Activated CD8-positive, alpha-beta T cell treated with anti-CD3 and anti-CD28 coated beads for 36 hours (primary cell): Measurements from ENCODE around the gene BRSK2. TPM values are rescaled to one million over a fixed set of nuclear protein-coding genes. Genes with fewer than 3 reads are reported as not detected.
"Not testable (repeated sequence)": the region's sequence is repeated elsewhere in the genome, so short reads cannot be mapped to it uniquely, and the experiment has no call there.

ENCODE experiments used
- ATAC-seq: fragments of 200-7000 bp; cut with Tn5 transposase; one replicate; pipeline ENCODE4 v1.10.0; 2021; ENCODE audit warnings: mild to moderate bottlenecking, moderate library complexity
- CTCF ChIA-PET: fragments of 350-600 bp; sonication (Branson Sonifier 250); formaldehyde crosslinking; loops from one replicate; lab custom pipeline; 2021; ENCODE audit warnings: antibody characterized with exemption; lab: Charles Lee
- POLR2A ChIA-PET: fragments of 350-600 bp; sonication (Branson Sonifier 250); formaldehyde crosslinking; loops from one replicate; lab custom pipeline; 2021; ENCODE audit warnings: antibody characterized with exemption; lab: Charles Lee
- DNase-seq: peaks from one replicate; pipeline ENCODE4 v3.0.0-alpha.2; 2020
- H3K27ac Mint-ChIP-seq: one replicate; pipeline ENCODE4 v1.8.0; 2021; ENCODE audit warnings: mild to moderate bottlenecking, mixed read lengths
- H3K27me3 Mint-ChIP-seq: one replicate; pipeline ENCODE4 v1.8.0; 2021; ENCODE audit warnings: mixed read lengths
- H3K36me3 Mint-ChIP-seq: one replicate; pipeline ENCODE4 v1.8.0; 2021; ENCODE audit warnings: low read depth, mixed read lengths
- H3K4me1 Mint-ChIP-seq: one replicate; pipeline ENCODE4 v1.8.0; 2021; ENCODE audit warnings: low read depth, mixed read lengths
- H3K4me3 Mint-ChIP-seq: one replicate; pipeline ENCODE4 v1.8.0; 2021; ENCODE audit warnings: mild to moderate bottlenecking, moderate library complexity, mixed read lengths
- H3K9me3 Mint-ChIP-seq: one replicate; pipeline ENCODE4 v1.8.0; 2021; ENCODE audit warnings: mixed read lengths
- intact Hi-C: fragments of 100-400 bp; cut with micrococcal nuclease; formaldehyde crosslinking; loops from one replicate; pipeline ENCODE4 v1.10.0; 2022
- total RNA-seq, 2 experiments: library from RNA; stranded (reverse); gene quantifications; one replicate each; pipeline ENCODE4 v1.2.3, GENCODE V29; 2021
- TF ChIP-seq, protein P1 (sequence below): fragments of 200-600 bp; IDR thresholded peaks from one replicate; pipeline ENCODE4 v1.8.0; 2022; ENCODE audit warnings: antibody characterized with exemption, mild to moderate bottlenecking

BRSK2 gene
- total RNA-seq, 2 experiments from 2014 or later = 1.1 to 2.0 TPM

DNA sequence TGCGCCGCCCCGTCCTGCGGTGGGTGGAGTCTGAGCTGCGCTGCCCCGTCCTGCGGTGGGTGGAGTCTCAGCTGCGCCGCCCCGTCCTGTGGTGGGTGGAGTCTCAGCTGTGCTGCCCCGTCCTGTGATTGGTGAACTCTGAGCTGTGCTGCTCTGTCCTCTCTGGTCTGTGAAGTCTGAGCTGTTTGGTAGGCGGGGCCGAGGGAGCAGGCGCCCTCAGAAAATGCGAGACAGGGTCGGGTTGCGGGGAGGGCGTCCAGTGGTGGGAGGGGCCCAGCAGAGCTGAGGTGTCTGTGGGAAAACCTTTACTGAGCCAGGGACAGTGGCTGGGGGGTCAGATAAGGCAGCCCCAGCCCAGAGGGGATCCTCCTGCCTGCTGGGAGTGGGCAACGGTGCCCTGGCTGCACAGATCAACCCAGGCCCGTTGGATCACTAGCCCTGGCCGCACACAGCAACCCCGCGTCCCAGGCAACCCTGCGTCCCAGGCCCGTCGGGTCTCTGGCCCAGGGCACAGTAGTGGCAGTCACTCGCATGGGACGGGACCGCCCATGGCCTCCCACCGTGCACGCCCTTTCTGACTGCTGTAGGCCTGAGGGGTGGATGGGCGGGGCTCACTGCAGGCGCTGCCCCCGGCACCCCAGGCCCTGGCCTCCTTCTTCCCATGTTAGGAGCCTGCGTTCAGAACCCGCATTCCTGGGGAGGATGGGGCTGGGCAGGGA, 22.8 kb downstream of the BRSK2 start:
- Mint-ChIP-seq H3K36me3 (peaks cover 6% of the 10 kb centered on the region), H3K27ac (no peak overlapping the region), H3K4me1 (no peaks in the 10 kb centered on the region), H3K4me3 (no peak overlapping the region), H3K9me3 (peaks cover 7% of the 10 kb centered on the region), H3K27me3 (no peaks in the 10 kb centered on the region)
- DNase-seq = no peak
- ChIA-PET CTCF (no interaction called here), POLR2A (interaction anchor here (0.7 kb wide), 1 partner anchor 21 kb away, joined by 3 read pairs; no protein-coding TSS in a partner anchor)
- TF ChIP-seq, protein P1, sequence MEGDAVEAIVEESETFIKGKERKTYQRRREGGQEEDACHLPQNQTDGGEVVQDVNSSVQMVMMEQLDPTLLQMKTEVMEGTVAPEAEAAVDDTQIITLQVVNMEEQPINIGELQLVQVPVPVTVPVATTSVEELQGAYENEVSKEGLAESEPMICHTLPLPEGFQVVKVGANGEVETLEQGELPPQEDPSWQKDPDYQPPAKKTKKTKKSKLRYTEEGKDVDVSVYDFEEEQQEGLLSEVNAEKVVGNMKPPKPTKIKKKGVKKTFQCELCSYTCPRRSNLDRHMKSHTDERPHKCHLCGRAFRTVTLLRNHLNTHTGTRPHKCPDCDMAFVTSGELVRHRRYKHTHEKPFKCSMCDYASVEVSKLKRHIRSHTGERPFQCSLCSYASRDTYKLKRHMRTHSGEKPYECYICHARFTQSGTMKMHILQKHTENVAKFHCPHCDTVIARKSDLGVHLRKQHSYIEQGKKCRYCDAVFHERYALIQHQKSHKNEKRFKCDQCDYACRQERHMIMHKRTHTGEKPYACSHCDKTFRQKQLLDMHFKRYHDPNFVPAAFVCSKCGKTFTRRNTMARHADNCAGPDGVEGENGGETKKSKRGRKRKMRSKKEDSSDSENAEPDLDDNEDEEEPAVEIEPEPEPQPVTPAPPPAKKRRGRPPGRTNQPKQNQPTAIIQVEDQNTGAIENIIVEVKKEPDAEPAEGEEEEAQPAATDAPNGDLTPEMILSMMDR = no peak
- no peak for ATAC-seq
- intact Hi-C loops = no loop called here

DNA sequence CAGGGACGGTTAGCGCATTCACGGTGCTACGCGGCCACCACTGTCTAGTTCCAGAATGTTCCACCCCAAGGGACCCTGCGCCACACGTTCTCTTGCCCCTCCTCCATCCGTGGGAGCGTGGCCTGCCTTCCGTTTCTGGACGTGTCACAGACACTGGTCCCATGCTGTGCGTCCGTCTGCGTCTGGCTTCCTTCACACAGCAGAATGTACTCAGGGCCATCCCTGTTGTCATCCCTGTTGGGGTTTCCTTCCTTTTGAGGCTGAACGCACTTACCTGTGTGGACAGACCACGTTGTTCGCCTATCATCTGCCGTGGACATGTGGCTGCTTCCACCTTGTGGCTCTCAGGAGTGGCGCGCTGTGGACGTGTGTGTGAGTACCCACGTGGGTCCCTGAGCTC, 24.9 kb downstream of the BRSK2 start:
- ChIA-PET POLR2A (no interaction called here), CTCF (no interaction called here)
- Mint-ChIP-seq H3K9me3 (peaks cover 17% of the 10 kb centered on the region), H3K4me3 (no peak overlapping the region), H3K27me3 (no peaks in the 10 kb centered on the region), H3K4me1 (no peaks in the 10 kb centered on the region), H3K36me3 (peaks cover 8% of the 10 kb centered on the region), H3K27ac (no peak overlapping the region)
- ATAC-seq (no peak), DNase-seq (no peak)
- intact Hi-C loops = no loop called here
- TF ChIP-seq, protein P1 = no peak

DNA sequence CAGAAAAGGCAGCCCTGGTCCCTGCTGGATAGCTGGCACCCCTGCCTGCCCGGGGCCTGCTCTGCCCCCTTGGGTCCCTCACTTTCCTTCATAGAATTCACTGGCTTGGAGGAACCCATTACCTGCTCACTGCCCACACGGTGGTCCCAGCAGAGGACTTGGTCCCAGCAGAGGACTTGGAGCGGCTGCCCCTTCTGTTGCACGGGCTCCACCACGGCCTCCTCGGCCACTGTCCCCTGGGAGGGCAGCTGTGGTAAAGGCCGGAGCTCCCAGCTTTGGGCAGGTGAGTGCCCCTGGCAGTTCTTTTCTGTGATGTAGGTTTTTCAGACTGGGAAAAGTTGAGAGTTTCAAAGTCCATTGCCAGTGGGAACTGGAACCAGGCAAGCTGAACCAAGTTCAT, 25.9 kb downstream of the BRSK2 start:
- DNase-seq (no peak), ATAC-seq (no peak)
- Mint-ChIP-seq H3K36me3 (peaks cover 8% of the 10 kb centered on the region), H3K27me3 (no peaks in the 10 kb centered on the region), H3K4me3 (no peak overlapping the region), H3K9me3 (peaks cover 17% of the 10 kb centered on the region), H3K27ac (no peak overlapping the region), H3K4me1 (no peaks in the 10 kb centered on the region)
- POLR2A ChIA-PET = no interaction called here
- CTCF ChIA-PET = no interaction called here
- TF ChIP-seq, protein P1 = no peak
- intact Hi-C loops = no loop called here

DNA sequence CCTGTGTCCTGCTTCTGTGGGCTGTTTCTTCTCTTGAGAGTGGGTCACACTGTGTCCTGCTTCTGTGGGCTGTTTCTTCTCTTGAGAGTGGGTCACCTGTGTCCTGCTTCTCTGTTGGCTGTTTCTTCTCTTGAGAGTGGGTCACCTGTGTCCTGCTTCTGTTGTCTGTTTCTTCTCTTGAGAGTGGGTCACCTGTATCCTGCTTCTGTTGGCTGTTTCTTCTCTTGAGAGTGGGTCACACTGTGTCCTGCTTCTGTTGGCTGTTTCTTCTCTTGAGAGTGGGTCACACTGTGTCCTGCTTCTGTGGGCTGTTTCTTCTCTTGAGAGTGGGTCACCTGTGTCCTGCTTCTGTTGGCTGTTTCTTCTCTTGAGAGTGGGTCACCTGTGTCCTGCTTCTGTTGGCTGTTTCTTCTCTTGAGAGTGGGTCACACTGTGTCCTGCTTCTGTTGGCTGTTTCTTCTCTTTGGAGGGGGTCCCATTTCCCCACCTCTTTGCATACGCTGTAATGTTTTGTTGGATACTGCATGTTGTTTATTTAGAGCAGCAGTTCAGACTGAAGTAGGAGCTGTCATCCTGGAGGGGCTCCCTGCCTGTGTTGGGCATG, 28.6 kb downstream of the BRSK2 start:
- CTCF ChIA-PET, intact Hi-C loops, DNase-seq, H3K4me1 Mint-ChIP-seq, POLR2A ChIA-PET, H3K27me3 Mint-ChIP-seq, ATAC-seq, H3K4me3 Mint-ChIP-seq, H3K36me3 Mint-ChIP-seq, H3K27ac Mint-ChIP-seq: not testable (repeated sequence)
- peaks cover 17% of the 10 kb centered on the region for H3K9me3 Mint-ChIP-seq

DNA sequence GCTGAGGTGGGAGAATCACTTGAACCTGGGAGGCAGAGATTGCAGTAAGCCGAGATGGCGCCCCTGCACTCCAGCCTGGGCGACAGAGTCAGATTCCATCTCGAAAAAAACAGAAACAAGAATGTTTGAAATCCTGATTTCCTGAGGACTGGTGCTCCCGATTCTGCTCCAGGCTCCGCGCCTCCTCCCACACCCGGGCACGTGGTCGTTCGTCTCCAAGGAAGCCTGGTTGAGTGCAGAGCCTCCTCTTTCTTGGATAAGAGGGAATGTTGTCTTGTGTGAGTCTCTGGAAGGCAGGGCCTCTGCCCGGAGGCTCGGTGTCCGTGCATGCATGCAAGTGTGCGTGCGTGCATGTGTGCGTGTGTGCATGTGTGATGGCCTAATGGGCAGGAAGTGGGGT, 30.1 kb downstream of the BRSK2 start:
- Mint-ChIP-seq H3K9me3 (peaks cover 17% of the 10 kb centered on the region), H3K36me3 (peaks cover 8% of the 10 kb centered on the region), H3K27me3 (no peaks in the 10 kb centered on the region), H3K27ac (no peak overlapping the region), H3K4me3 (no peak overlapping the region), H3K4me1 (no peaks in the 10 kb centered on the region)
- no peak for DNase-seq
- CTCF ChIA-PET = no interaction called here
- ATAC-seq = no peak
- intact Hi-C loops = no loop called here
- POLR2A ChIA-PET = no interaction called here
- TF ChIP-seq, protein P1 = no peak
